CD14-positive monocyte (primary cell): ENCODE results near the gene TBC1D22A. TPM values are rescaled to one million over a fixed set of nuclear protein-coding genes. Genes with fewer than 3 reads are reported as not detected.

Source experiments
- DNase-seq, 3 donors: peaks; one replicate each; pipeline ENCODE4 v3.0.0-alpha.2; 2011 to 2022
- H2AFZ ChIP-seq: 2 replicates; pipeline ENCODE4 v1.6.0; 2012; ENCODE audit warnings: mild to moderate bottlenecking, low read depth, low read length, inconsistent platforms; ENCODE audit not compliant: insufficient read depth, poor library complexity, severe bottlenecking
- H3K27ac ChIP-seq, 2 donors: 1 replicate in 1 of 2; 2 replicates in 1 of 2; pipeline ENCODE4 v1.5.1; 2012 to 2013; ENCODE audit warnings: low read length in 2 of 2, control low read depth in 1 of 2, inconsistent platforms in 1 of 2, low read depth in 1 of 2, mild to moderate bottlenecking in 1 of 2
- H3K27me3 ChIP-seq, 2 donors: one replicate each; pipeline versions ENCODE4 v1.6.0 to v1.6.1; 2011 to 2013; ENCODE audit warnings: low read length in 2 of 2; ENCODE audit not compliant: control insufficient read depth in 2 of 2, insufficient read depth in 2 of 2
- H3K36me3 ChIP-seq, 2 donors: replicated peaks in 1 of 2; 1 replicate in 1 of 2; 2 replicates in 1 of 2; pipeline versions ENCODE4 v1.5.1 to v1.6.1; 2012 to 2013; ENCODE audit warnings: low read length in 2 of 2, control low read depth in 1 of 2, inconsistent platforms in 1 of 2, mild to moderate bottlenecking in 1 of 2; ENCODE audit not compliant: insufficient read depth in 2 of 2, control insufficient read depth in 1 of 2
- H3K4me1 ChIP-seq, 2 donors: 1 replicate in 1 of 2; 2 replicates in 1 of 2; pipeline versions ENCODE4 v1.5.1 to v1.6.1; 2012 to 2013; ENCODE audit warnings: low read length in 2 of 2, control low read depth in 1 of 2, inconsistent platforms in 1 of 2, mild to moderate bottlenecking in 1 of 2, moderate library complexity in 1 of 2; ENCODE audit not compliant: insufficient read depth in 2 of 2, control insufficient read depth in 1 of 2
- H3K4me2 ChIP-seq: replicated peaks from 2 replicates; pipeline ENCODE3; 2012; ENCODE audit warnings: low read length, moderate library complexity, mild to moderate bottlenecking; ENCODE audit not compliant: poor library complexity, severe bottlenecking; ENCODE audit errors: extremely low read depth
- H3K4me3 ChIP-seq, 3 experiments: fragments of 200-600 bp in 1 of 3; sonication (generic) in 1 of 3; replicated peaks in 1 of 3; 1 replicate in 2 of 3; 2 replicates in 1 of 3; pipeline ENCODE4 v1.5.1; 2011 to 2013; ENCODE audit warnings: low read length in 3 of 3, mild to moderate bottlenecking in 3 of 3, control low read depth in 2 of 3, low read depth in 2 of 3, inconsistent platforms in 1 of 3, moderate library complexity in 1 of 3
- H3K79me2 ChIP-seq: 2 replicates; pipeline ENCODE4 v1.6.0; 2012; ENCODE audit warnings: mild to moderate bottlenecking, control low read depth, inconsistent platforms, low read length, moderate library complexity; ENCODE audit not compliant: insufficient read depth
- H3K9ac ChIP-seq: 2 replicates; pipeline ENCODE4 v1.6.0; 2017; ENCODE audit warnings: low read length, mild to moderate bottlenecking; ENCODE audit not compliant: insufficient read depth, poor library complexity, severe bottlenecking
- H3K9me3 ChIP-seq, 2 donors: replicated peaks in 1 of 2; 1 replicate in 1 of 2; 2 replicates in 1 of 2; pipeline versions ENCODE4 v1.5.1 to v1.6.1; 2012 to 2013; ENCODE audit warnings: low read length in 2 of 2, control low read depth in 1 of 2; ENCODE audit not compliant: control insufficient read depth in 1 of 2, insufficient read depth in 1 of 2
- H4K20me1 ChIP-seq: 2 replicates; pipeline ENCODE4 v1.6.0; 2012; ENCODE audit warnings: mild to moderate bottlenecking, low read length, control low read depth, moderate library complexity; ENCODE audit not compliant: insufficient read depth
- H3K27ac Mint-ChIP-seq, 7 donors: one replicate each; pipeline ENCODE4 v1.8.0; 2020; ENCODE audit warnings: mild to moderate bottlenecking in 7 of 7, mixed read lengths in 7 of 7, moderate library complexity in 6 of 7, inconsistent platforms in 2 of 7
- H3K27me3 Mint-ChIP-seq, 3 donors: one replicate each; pipeline ENCODE4 v1.8.0; 2021 to 2022; ENCODE audit warnings: low read depth in 3 of 3, mild to moderate bottlenecking in 3 of 3, mixed read lengths in 3 of 3, moderate library complexity in 3 of 3, inconsistent platforms in 1 of 3
- H3K36me3 Mint-ChIP-seq, 2 donors: one replicate each; pipeline ENCODE4 v1.8.0; 2020; ENCODE audit warnings: mixed read lengths in 2 of 2, inconsistent platforms in 1 of 2, mild to moderate bottlenecking in 1 of 2
- H3K4me1 Mint-ChIP-seq: one replicate; pipeline ENCODE4 v1.8.0; 2020; ENCODE audit warnings: mild to moderate bottlenecking, mixed read lengths
- H3K4me3 Mint-ChIP-seq, 2 donors: one replicate each; pipeline ENCODE4 v1.8.0; 2020; ENCODE audit warnings: mild to moderate bottlenecking in 2 of 2, mixed read lengths in 2 of 2, moderate library complexity in 1 of 2
- H3K9me3 Mint-ChIP-seq, 7 donors: one replicate each; pipeline ENCODE4 v1.8.0; 2020 to 2022; ENCODE audit warnings: mixed read lengths in 7 of 7, mild to moderate bottlenecking in 6 of 7, moderate library complexity in 6 of 7, inconsistent platforms in 2 of 7
- CTCF ChIP-seq: fragments of 200-600 bp; IDR thresholded peaks from one replicate; pipeline ENCODE4 v1.8.0; 2022; ENCODE audit warnings: antibody characterized with exemption, mild to moderate bottlenecking
- WGBS: methylation state at CpG from one replicate; pipeline ENCODE4 v1.1.5; 2013; ENCODE audit warnings: missing lambda C conversion rate; ENCODE audit not compliant: insufficient coverage; 5-methylcytosine and 5-hydroxymethylcytosine counted together
- intact Hi-C, 2 donors: fragments of 100-400 bp; cut with micrococcal nuclease; formaldehyde crosslinking; loops; one replicate each; pipeline versions ENCODE4 v1.15.0 to v1.15.1; 2023
- polyA plus RNA-seq, 3 donors: library from polyadenylated mRNA; depleted of rRNA in 1 of 3; unstranded in 2 of 3; stranded (reverse) in 1 of 3; fragments of 300-500 nt in 2 of 3; fragments of >200 nt in 1 of 3; fragmentation: Illumina TruSeq in 2 of 3; gene quantifications; 1 replicate in 2 of 3; 2 replicates in 1 of 3; pipeline ENCODE4 v1.2.3, GENCODE V29; 2012 to 2021

TBC1D22A gene
- polyA plus RNA-seq, 3 donors: 25.9 to 36.2 (median 29.5) TPM

GRCh38 chr22:46757104-46757503 lies 5.3 kb upstream of the TBC1D22A start:
- H3K27ac Mint-ChIP-seq: peak overlapping the region; percentile 59 to 100 (median 92)

GRCh38 chr22:46758121-46758520 lies 4.3 kb upstream of the TBC1D22A start:
- TF ChIP-seq CTCF: no peak
- H3K79me2 ChIP-seq: peaks cover 11% of the 10 kb centered on the region
- H4K20me1 ChIP-seq: peaks cover under 1% of the 10 kb centered on the region
- H3K27ac Mint-ChIP-seq: peak overlapping the region; percentile 7 to 100 (median 88)
- H3K27me3 Mint-ChIP-seq: peaks cover 0 to 5% (median 3%) of the 10 kb centered on the region in 3 donors
- no peak overlapping the region for H3K9ac ChIP-seq
- H3K36me3 ChIP-seq: no peaks in the 10 kb centered on the region
- H3K4me1 Mint-ChIP-seq: peaks cover 70% of the 10 kb centered on the region
- H3K9me3 Mint-ChIP-seq: peaks cover 5 to 16% (median 9%) of the 10 kb centered on the region in 7 donors
- DNase-seq: peak; percentile 76 to 80 (median 78)
- WGBS: no CpG with 5 or more reads among the region's 1 CpG
- peaks cover 5 to 8% of the 10 kb centered on the region in 2 donors for H3K36me3 Mint-ChIP-seq
- peak overlapping the region in 1 of 2 donors; percentile 69 for H3K27ac ChIP-seq
- H3K27me3 ChIP-seq: no peaks in the 10 kb centered on the region
- H3K9me3 ChIP-seq: peaks cover 0 to 14% of the 10 kb centered on the region in 2 donors
- H3K4me3 ChIP-seq: peak overlapping the region in 1 of 3 experiments; percentile 33
- no peak overlapping the region for H2AFZ ChIP-seq
- H3K4me1 ChIP-seq: peaks cover 68 to 77% of the 10 kb centered on the region in 2 donors
- intact Hi-C loops: no loop called here
- H3K4me2 ChIP-seq: peak overlapping the region; percentile 28
- peak overlapping the region in 1 of 2 donors; percentile 50 for H3K4me3 Mint-ChIP-seq

More at GRCh38 chr22:46757104-46757503, 5.3 kb upstream of the TBC1D22A start:
- peak overlapping the region in 1 of 2 donors; percentile 77 for H3K27ac ChIP-seq
- intact Hi-C loops: no loop called here
- H3K9ac ChIP-seq: no peak overlapping the region
- H3K4me3 ChIP-seq: peak overlapping the region in 1 of 3 experiments; percentile 27
- peaks cover 73% of the 10 kb centered on the region for H3K4me1 Mint-ChIP-seq
- H3K36me3 ChIP-seq: no peaks in the 10 kb centered on the region
- no peak overlapping the region for H2AFZ ChIP-seq
- peaks cover 77 to 80% of the 10 kb centered on the region in 2 donors for H3K4me1 ChIP-seq
- H3K27me3 ChIP-seq: no peaks in the 10 kb centered on the region
- H4K20me1 ChIP-seq: no peaks in the 10 kb centered on the region
- no peak overlapping the region for H3K4me3 Mint-ChIP-seq
- no peak for TF ChIP-seq CTCF
- peaks cover 5 to 16% (median 9%) of the 10 kb centered on the region in 7 donors for H3K9me3 Mint-ChIP-seq
- peaks cover 0 to 5% (median 3%) of the 10 kb centered on the region in 3 donors for H3K27me3 Mint-ChIP-seq
- peaks cover 0 to 14% of the 10 kb centered on the region in 2 donors for H3K9me3 ChIP-seq
- peaks cover 5 to 8% of the 10 kb centered on the region in 2 donors for H3K36me3 Mint-ChIP-seq
- 47% methylated on average over 2 of the region's 2 CpGs for WGBS
- DNase-seq: no peak
- no peak overlapping the region for H3K4me2 ChIP-seq
- peaks cover 3% of the 10 kb centered on the region for H3K79me2 ChIP-seq
